GF-D8 (cell line): ENCODE measurements around the gene LDLRAD3.

Experiments used
- DNase-seq: peaks from one replicate; lab custom pipeline; 2025; lab: John Stamatoyannopoulos, UW

LDLRAD3 gene

GRCh38 chr11:36213393-36213840 lies 269.6 kb downstream of the LDLRAD3 start:
- no peak for DNase-seq

GRCh38 chr11:36214480-36214879 lies 270.6 kb downstream of the LDLRAD3 start:
- DNase-seq = no peak

GRCh38 chr11:36214976-36215692 lies 271.3 kb downstream of the LDLRAD3 start:
- DNase-seq = no peak

- no peak for DNase-seq
Observed at GRCh38 chr11:36215693-36216060, 271.8 kb downstream of the LDLRAD3 start.

GRCh38 chr11:36216061-36216615 lies 272.3 kb downstream of the LDLRAD3 start:
- DNase-seq = no peak

- no peak for DNase-seq
Observed at GRCh38 chr11:36218283-36218921, 274.5 kb downstream of the LDLRAD3 start.

GRCh38 chr11:36219996-36220395 lies 276.1 kb downstream of the LDLRAD3 start:
- no peak for DNase-seq

GRCh38 chr11:36222831-36223635 lies 279.2 kb downstream of the LDLRAD3 start:
- DNase-seq = no peak

GRCh38 chr11:36224209-36224882 lies 280.5 kb downstream of the LDLRAD3 start:
- no peak for DNase-seq

- no peak for DNase-seq
Observed at GRCh38 chr11:36227044-36227443, 283.2 kb downstream of the LDLRAD3 start.

- no peak for DNase-seq
Observed at GRCh38 chr11:36228689-36229088, 284.8 kb downstream of the LDLRAD3 start.

GRCh38 chr11:36229091-36229705 lies 285.3 kb downstream of the LDLRAD3 start:
- no peak for DNase-seq

- DNase-seq = no peak
Observed at GRCh38 chr11:36230779-36231699, 287.2 kb downstream of the LDLRAD3 start.

- DNase-seq = no peak
Observed at GRCh38 chr11:36233204-36233603, 289.3 kb downstream of the LDLRAD3 start.

GRCh38 chr11:36234825-36235224 lies 291.0 kb downstream of the LDLRAD3 start:
- DNase-seq = no peak

GRCh38 chr11:36235750-36236149 lies 291.9 kb downstream of the LDLRAD3 start:
- DNase-seq = no peak

GRCh38 chr11:36237391-36237790 lies 293.5 kb downstream of the LDLRAD3 start:
- no peak for DNase-seq

GRCh38 chr11:36238036-36238631 lies 294.3 kb downstream of the LDLRAD3 start:
- DNase-seq = no peak

GRCh38 chr11:36238881-36239280 lies 295.0 kb downstream of the LDLRAD3 start:
- no peak for DNase-seq

- DNase-seq = no peak
Observed at GRCh38 chr11:36239636-36240035, 295.8 kb downstream of the LDLRAD3 start.
